ENCODE data around the gene COPS9. TPM values are rescaled to one million over a fixed set of nuclear protein-coding genes. Genes with fewer than 3 reads are reported as not detected.

COPS9 gene
- total RNA-seq, 2 experiments from 2014 or later, result 155 to 158 TPM

DNA sequence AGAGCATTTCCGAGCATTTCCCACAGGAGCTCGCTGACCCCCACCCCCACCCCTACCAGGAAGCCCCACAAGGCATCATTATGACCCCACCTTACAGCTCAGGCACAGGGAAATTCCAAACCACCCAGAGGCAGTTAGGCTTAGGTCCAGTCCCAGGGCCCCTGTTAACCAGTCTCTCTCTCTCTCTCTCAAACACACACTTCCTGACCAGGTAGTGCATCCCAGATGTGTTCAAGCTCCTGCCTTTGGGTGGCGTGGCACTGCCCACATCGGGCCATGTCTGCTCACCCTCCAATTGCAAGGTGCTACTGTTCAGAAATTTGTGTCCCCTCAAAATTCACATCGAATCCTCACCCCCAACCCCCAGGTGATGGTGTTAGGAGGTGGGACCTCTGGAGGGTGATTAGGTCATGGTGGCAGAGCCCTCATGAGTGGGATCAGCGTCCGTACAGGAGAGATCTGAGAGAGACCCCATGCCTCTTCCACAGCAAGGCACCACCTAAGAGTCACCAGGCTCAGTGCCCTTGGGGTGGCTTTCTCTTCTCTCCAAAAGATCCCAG lies 8.8 kb downstream of the COPS9 start:
- no peak overlapping the region for H3K27ac Mint-ChIP-seq
- DNase-seq, result no peak
- H3K4me1 Mint-ChIP-seq, result no peaks in the 10 kb centered on the region
- no peaks in the 10 kb centered on the region for H3K9me3 Mint-ChIP-seq
- H3K27me3 Mint-ChIP-seq, result no peaks in the 10 kb centered on the region
- no peak overlapping the region for H3K4me3 Mint-ChIP-seq
- peaks cover 23% of the 10 kb centered on the region for H3K36me3 Mint-ChIP-seq

DNA sequence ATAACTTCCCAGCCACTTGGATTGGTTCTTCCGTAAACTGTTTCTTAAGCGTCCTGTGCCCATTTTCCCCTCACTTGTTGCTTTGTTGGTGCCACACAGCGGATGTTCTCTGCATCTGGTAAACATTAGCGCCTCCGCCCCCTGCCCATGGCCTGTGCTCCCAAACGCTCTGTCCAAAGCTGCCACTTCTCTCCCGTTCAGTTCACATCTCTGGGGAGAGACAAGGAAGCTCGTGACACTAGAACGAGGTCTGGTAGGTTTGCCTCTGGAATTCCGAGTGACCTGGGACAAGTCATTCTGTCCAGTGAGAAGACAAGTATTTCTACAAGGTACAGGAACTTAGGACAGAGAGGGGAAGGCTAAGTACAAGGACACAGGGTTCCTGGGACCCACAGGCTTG lies 9.4 kb downstream of the COPS9 start:
- Mint-ChIP-seq H3K4me3 (no peak overlapping the region), H3K9me3 (no peaks in the 10 kb centered on the region), H3K36me3 (peaks cover 23% of the 10 kb centered on the region), H3K27ac (no peak overlapping the region), H3K4me1 (peaks cover 2% of the 10 kb centered on the region), H3K27me3 (no peaks in the 10 kb centered on the region)
- no peak for DNase-seq

DNA sequence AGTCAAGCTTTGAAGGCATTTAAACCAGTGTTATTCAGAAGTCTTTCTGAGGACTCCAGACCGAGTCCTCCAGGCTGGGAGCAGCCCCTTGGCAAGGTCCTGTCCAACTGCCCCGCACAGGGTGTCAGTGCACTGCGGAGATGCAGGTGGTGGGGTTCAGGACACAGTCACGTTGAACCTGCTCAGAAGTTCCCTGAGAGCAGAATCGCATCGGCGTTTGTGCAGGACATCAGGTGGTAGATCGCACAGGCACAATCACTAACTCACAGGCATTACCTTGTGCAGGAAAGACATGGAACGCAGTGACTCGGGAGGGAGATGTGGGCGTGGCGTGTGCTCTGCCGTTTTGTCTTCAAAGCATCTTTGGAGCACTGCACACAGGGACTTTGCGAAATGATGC lies 10.4 kb downstream of the COPS9 start:
- peaks cover 7% of the 10 kb centered on the region for H3K4me1 Mint-ChIP-seq
- peaks cover 19% of the 10 kb centered on the region for H3K36me3 Mint-ChIP-seq
- no peak for DNase-seq
- no peak overlapping the region for H3K27ac Mint-ChIP-seq
- no peak overlapping the region for H3K4me3 Mint-ChIP-seq
- no peaks in the 10 kb centered on the region for H3K9me3 Mint-ChIP-seq
- peaks cover 4% of the 10 kb centered on the region for H3K27me3 Mint-ChIP-seq

DNA sequence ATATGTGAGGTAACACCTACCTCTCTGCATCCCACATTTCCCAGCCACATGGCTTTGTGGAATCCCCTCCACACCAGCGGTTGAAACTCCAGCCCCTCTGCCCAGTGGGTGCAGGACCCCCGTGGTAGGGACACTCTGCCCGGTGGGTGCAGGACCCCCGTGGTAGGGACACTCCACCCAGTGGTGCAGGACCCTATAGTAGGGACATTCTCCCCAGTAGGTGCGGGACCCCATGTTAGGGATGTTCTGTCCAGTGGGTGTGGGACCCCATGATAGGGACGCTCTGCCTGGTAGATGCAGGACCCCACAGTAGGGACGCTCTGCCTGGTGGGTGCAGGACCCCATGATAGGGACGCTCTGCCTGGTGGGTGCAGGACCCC lies 11.5 kb downstream of the COPS9 start:
- no peak for DNase-seq
- H3K27me3 Mint-ChIP-seq, result peaks cover 4% of the 10 kb centered on the region
- H3K27ac Mint-ChIP-seq, result no peak overlapping the region
- peaks cover 7% of the 10 kb centered on the region for H3K4me1 Mint-ChIP-seq
- H3K9me3 Mint-ChIP-seq, result no peaks in the 10 kb centered on the region
- peaks cover 19% of the 10 kb centered on the region for H3K36me3 Mint-ChIP-seq
- no peak overlapping the region for H3K4me3 Mint-ChIP-seq

DNA sequence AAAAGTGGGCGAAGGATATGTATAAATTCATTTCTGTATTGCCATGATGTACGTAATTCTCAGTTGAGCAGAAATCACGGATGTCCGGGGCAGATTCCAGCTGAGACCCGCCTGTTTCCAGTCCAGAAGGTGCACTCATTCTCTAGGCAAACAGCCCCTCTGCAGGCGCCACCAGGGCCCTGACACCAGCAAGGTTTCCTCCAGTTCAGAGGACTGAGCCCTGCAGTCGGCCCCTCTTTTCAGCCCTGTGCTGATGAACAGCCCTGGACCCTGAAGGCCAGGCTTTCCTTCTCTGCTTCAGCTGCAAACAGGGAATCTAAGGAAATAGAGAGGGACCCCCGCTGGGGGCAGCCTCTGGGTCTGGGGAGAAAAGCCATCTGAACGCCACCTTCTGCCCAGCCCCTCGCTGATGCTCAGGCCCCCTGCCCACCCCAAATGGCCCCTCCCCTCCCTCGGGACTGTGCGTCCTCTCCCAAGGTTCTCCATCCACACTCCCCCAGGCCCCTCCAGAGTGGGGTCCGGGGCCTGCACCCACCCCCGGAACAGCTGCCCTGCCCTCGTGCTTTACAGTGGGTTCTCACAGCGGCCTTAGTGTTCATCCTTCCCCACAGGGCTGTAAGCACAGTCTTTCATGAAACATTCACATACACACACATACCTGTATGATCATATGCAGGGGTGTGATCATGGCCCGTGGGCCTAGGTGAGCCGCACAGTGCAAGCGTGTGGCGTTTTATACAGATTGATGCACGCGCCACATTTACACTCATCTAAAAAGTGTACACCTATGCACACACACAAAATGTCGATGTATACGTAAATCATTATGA lies 12.1 kb downstream of the COPS9 start:
- Mint-ChIP-seq H3K4me1 (peaks cover 7% of the 10 kb centered on the region), H3K4me3 (no peak overlapping the region), H3K27me3 (peaks cover 4% of the 10 kb centered on the region), H3K27ac (no peak overlapping the region), H3K9me3 (no peaks in the 10 kb centered on the region), H3K36me3 (peaks cover 19% of the 10 kb centered on the region)
- no peak for DNase-seq

DNA sequence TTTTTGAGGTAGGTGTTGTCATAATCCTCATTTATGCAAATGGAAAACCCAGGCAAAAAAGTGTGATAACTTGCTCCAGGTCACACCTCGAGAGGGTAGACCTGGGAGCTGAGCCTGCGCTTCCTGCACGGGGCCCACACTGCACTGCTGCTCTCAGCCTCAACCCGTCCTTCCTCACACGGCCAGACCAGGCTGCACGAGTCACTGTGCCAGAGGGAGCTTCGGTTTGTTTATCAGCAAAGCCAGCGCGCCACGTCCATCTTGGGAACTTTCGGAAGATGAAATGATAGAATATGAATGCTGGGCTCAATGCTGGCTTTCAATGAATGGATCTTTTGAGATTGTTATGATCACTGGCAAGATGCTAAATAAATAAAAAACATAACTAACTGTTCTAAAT lies 14.4 kb downstream of the COPS9 start:
- H3K4me3 Mint-ChIP-seq, result no peak overlapping the region
- H3K27me3 Mint-ChIP-seq, result peaks cover 4% of the 10 kb centered on the region
- no peak overlapping the region for H3K27ac Mint-ChIP-seq
- H3K9me3 Mint-ChIP-seq, result no peaks in the 10 kb centered on the region
- DNase-seq, result no peak
- H3K4me1 Mint-ChIP-seq, result peaks cover 7% of the 10 kb centered on the region
- peaks cover 10% of the 10 kb centered on the region for H3K36me3 Mint-ChIP-seq

DNA sequence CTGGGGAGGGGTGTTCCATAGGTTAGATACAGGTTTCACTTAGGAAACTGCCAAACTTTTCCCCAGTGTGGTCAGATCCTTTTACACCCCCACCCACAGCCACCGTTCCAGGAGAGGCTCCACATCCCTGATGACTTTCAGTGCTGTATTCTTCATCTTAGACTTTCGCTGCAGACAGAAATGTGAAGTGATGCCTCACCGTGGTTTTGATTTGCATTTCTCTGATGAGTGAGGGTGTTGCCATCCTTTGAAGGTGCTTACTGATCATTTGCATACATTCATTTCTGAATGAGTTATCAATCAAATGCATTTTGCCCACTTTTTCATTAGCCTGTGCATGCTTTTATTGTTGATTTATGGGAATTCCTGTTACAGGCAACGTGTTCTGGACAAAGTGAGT lies 14.9 kb downstream of the COPS9 start:
- no peaks in the 10 kb centered on the region for H3K9me3 Mint-ChIP-seq
- no peak overlapping the region for H3K4me3 Mint-ChIP-seq
- H3K27me3 Mint-ChIP-seq, result peaks cover 7% of the 10 kb centered on the region
- DNase-seq, result no peak
- H3K4me1 Mint-ChIP-seq, result peaks cover 7% of the 10 kb centered on the region
- H3K36me3 Mint-ChIP-seq, result peaks cover 6% of the 10 kb centered on the region
- H3K27ac Mint-ChIP-seq, result no peak overlapping the region

DNA sequence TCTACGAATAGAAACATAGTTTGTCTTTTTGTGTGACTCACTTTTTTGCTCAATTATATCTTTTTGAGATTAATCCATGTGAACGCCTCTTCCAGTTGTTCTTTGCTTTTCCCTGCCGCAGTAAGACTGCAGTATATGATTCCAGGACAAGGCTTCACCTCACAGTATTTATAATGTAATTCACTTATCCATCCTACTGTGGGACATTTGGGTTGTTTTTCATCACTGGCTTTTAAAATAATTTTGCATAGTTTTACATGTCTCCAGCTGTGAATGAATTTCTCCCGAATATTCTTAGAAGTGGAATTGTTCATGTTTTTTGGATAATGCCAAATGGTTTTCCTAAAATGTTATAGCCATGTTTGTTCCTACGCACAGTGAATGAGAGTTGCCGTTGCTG lies 21.9 kb downstream of the COPS9 start:
- no peak overlapping the region for H3K4me3 Mint-ChIP-seq
- H3K4me1 Mint-ChIP-seq, result no peaks in the 10 kb centered on the region
- H3K36me3 Mint-ChIP-seq, result no peaks in the 10 kb centered on the region
- H3K27me3 Mint-ChIP-seq, result peaks cover 22% of the 10 kb centered on the region
- no peaks in the 10 kb centered on the region for H3K9me3 Mint-ChIP-seq
- no peak for DNase-seq
- H3K27ac Mint-ChIP-seq, result no peak overlapping the region

DNA sequence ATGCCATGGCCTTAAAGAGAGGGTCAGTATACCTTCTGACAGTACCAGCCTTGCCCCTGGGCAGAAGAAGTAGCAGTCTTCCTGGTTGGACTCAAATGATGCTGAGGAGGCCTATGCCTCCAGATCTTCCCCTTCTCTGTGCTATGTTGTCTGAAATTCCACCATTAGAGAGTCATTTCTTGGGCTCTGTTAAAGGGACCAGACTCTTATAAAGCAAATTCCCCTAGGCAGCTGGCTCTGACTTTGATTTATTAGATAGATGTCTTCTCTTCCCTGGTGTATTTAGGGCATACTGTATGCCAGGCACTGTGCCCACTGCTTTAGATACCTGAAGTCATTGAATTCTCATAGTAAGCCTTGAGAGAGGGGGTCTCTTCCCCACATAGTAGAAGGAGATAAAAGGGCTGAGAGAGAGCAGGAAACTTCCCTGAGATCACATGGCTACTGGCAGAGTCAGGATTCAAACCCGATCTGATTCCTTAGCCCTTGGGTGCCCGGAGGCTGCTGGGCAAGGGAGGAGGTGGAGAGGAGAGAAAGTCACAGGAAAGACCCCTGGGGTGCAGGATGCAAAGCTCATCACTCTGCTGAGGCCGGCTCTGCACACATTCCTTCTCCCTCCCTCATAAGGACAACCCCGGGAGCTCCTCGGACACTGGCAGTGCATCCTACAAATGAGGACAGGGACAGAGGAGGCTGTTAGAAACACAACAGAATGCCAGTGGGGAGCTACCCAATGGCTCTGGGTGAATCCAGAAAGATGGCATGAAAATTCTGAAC lies 23.0 kb downstream of the COPS9 start:
- peaks cover 22% of the 10 kb centered on the region for H3K27me3 Mint-ChIP-seq
- H3K27ac Mint-ChIP-seq, result no peak overlapping the region
- no peak overlapping the region for H3K4me3 Mint-ChIP-seq
- no peaks in the 10 kb centered on the region for H3K4me1 Mint-ChIP-seq
- no peak for DNase-seq
- no peaks in the 10 kb centered on the region for H3K36me3 Mint-ChIP-seq
- H3K9me3 Mint-ChIP-seq, result no peaks in the 10 kb centered on the region

DNA sequence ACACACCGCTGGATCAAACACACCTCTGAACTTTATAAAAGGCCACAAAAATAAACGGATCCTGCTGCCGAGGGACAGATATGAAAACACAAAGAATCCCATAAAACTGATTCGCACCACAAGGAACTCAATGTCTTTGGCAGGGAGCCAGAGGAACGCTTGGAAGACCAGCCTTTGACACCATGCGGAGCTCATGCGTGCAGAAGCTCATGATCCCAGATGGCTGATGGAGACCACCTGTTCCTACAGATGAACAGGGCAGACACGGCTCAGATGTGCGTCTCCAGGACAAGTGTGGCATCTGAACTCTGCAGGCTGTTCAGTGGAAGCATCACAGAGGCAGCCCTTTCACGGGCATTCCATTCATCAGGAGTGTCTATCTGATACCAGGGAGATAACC lies 24.9 kb downstream of the COPS9 start:
- no peaks in the 10 kb centered on the region for H3K36me3 Mint-ChIP-seq
- H3K27me3 Mint-ChIP-seq, result peaks cover 20% of the 10 kb centered on the region
- no peak overlapping the region for H3K4me3 Mint-ChIP-seq
- H3K4me1 Mint-ChIP-seq, result no peaks in the 10 kb centered on the region
- no peak overlapping the region for H3K27ac Mint-ChIP-seq
- DNase-seq, result no peak
- no peaks in the 10 kb centered on the region for H3K9me3 Mint-ChIP-seq

DNA sequence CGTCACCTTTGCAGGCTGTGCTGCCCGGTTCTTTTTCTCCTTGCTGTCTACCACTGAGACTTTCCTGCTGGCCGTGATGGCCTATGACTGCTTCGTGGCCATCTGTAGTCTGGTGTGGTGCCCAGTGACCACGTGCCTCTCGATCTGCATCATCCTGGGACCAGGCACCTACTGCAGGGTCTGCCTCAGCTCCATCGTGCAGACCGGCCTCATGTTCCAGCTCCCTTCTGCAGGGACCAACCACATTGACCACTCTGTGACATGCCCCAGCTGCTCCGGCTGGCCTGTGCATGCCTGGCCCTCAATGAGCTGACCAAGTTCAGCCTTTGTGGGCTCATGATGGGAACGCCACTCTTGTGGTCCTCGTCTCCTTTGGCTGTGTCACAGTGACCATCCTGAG lies 26.7 kb downstream of the COPS9 start:
- Mint-ChIP-seq H3K27ac (no peak overlapping the region), H3K27me3 (peaks cover 11% of the 10 kb centered on the region), H3K4me1 (no peaks in the 10 kb centered on the region), H3K9me3 (no peaks in the 10 kb centered on the region), H3K36me3 (no peaks in the 10 kb centered on the region), H3K4me3 (no peak overlapping the region)
- no peak for DNase-seq

DNA sequence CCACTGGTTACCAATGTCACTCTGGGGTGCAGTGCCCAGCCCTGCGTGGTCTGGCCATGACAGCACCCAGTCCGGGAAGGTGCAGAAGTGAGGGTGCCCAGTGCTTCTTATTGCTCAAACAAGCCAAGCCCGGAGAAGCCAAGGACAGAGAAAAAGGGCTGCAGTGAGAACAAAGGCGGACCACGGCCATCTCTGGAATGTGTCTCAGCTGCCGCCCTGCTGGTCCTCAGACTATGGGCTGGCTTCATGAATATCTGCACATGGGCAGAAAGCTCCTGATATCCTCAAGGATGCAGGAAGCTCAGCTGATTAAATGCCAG lies 28.7 kb downstream of the COPS9 start:
- Mint-ChIP-seq H3K36me3 (no peaks in the 10 kb centered on the region), H3K4me3 (no peak overlapping the region), H3K27ac (no peak overlapping the region), H3K9me3 (no peaks in the 10 kb centered on the region), H3K27me3 (peaks cover 6% of the 10 kb centered on the region), H3K4me1 (no peaks in the 10 kb centered on the region)
- DNase-seq, result no peak

DNA sequence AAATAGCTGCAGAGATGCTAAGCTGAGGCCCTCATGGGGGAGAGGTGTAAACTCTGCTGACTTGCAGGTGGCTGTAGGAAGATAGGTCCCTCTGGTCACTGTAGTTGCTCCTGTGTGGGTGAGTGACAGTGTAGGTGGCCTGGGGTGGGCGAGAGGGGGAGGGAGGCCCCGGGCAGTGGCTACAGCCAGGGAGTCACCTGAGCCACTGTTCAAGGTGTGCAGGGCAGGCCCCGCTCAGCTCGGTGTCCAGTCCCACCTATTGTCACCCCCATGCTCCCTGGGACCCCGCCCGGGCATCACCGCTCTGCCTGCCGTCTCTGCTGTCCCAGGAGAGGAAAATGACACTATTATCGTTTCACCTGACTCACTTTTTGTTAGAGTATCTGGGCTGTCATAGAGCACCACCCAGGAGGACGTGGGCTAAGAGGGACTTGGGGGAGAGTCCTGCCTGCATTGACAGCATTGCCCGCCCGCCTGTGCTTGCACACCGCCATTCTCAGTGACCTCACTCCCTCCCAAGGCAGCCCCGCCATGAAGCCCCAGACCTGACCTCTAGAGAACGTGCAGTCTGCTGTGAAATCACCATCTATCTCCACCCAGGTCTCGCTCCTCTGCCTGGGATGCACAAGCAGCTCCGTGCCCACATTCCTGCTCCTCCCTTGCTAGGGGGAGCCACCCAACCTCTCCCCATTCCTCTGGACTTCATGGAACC lies 29.2 kb downstream of the COPS9 start:
- DNase-seq, result no peak
- Mint-ChIP-seq H3K4me1 (no peaks in the 10 kb centered on the region), H3K9me3 (no peaks in the 10 kb centered on the region), H3K27ac (no peak overlapping the region), H3K27me3 (peaks cover 7% of the 10 kb centered on the region), H3K4me3 (no peak overlapping the region), H3K36me3 (no peaks in the 10 kb centered on the region)

DNA sequence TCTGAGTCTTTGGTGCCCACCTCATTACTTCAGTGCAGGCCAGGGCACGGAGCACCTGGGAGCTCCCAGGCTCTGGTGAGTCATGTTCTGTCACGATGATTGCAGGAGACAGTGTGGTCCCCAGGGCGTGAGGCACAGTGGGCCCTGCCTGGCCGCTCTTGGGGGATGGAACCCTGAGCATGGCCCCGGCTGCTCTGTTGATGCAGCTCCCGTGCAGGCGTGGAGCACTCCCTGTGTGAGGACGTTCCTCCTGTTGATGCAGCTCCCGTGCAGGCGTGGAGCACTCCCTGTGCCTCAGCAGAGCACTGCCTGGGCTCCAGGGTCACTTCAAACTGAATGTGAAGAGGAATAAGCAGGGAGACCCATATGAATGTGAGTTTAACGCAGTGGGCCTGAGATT lies 30.1 kb downstream of the COPS9 start:
- no peak for DNase-seq
- H3K27me3 Mint-ChIP-seq, result peaks cover 13% of the 10 kb centered on the region
- no peaks in the 10 kb centered on the region for H3K9me3 Mint-ChIP-seq
- H3K27ac Mint-ChIP-seq, result no peak overlapping the region
- no peak overlapping the region for H3K4me3 Mint-ChIP-seq
- no peaks in the 10 kb centered on the region for H3K4me1 Mint-ChIP-seq
- H3K36me3 Mint-ChIP-seq, result no peaks in the 10 kb centered on the region

DNA sequence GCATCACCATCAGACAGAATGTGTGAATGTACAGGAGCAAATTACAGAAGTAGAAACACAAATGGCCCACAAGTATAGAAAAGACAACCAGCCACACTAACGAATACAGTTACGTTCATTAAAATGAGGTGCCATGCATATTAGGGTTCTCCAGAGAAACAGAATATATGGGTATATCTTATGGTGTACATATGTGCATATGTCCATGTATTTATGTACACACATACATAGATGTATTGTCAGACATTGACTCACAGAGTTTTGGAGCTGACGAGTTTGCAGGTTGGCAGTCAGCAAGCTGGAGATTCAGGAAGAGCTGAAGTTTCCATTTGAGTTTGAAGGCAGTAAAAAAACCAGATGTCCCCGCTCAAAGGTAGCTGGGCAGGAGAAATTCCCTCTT lies 33.0 kb downstream of the COPS9 start:
- no peak for DNase-seq
- Mint-ChIP-seq H3K4me3 (no peak overlapping the region), H3K36me3 (no peaks in the 10 kb centered on the region), H3K9me3 (peaks cover 2% of the 10 kb centered on the region), H3K27me3 (peaks cover 40% of the 10 kb centered on the region), H3K4me1 (no peaks in the 10 kb centered on the region), H3K27ac (no peak overlapping the region)

Measured in activated naive CD8-positive, alpha-beta T cell treated with anti-CD3 and anti-CD28 coated beads for 36 hours (primary cell).